ENCODE measurements around the gene DYRK1A.

The DYRK1A gene

DNA sequence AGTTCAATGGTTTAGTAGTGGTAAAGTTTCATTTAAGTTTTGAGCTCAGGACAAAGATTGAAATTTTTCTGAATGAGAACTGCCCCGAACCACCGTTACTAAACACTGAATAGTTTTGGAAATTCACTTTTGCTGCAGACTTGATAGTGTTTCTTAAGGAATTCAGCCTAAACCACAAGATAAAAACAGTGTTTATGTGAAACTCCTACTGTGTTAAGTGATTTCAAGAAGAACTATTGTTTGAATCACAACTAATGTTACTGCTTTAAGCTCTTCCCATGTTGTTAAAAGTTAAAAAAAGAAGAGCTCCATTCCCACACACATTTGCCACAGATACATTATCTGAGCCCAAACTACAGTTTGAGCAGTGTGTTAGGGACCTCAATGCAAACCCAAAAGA is 159.2 kb downstream of the DYRK1A start (continued):
- TF ChIP-seq, protein P1, sequence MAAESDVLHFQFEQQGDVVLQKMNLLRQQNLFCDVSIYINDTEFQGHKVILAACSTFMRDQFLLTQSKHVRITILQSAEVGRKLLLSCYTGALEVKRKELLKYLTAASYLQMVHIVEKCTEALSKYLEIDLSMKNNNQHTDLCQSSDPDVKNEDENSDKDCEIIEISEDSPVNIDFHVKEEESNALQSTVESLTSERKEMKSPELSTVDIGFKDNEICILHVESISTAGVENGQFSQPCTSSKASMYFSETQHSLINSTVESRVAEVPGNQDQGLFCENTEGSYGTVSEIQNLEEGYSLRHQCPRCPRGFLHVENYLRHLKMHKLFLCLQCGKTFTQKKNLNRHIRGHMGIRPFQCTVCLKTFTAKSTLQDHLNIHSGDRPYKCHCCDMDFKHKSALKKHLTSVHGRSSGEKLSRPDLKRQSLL (tag by site-specific recombination; IDR thresholded peaks at IDR 0.05) = no peak
- TF ChIP-seq, protein P2, sequence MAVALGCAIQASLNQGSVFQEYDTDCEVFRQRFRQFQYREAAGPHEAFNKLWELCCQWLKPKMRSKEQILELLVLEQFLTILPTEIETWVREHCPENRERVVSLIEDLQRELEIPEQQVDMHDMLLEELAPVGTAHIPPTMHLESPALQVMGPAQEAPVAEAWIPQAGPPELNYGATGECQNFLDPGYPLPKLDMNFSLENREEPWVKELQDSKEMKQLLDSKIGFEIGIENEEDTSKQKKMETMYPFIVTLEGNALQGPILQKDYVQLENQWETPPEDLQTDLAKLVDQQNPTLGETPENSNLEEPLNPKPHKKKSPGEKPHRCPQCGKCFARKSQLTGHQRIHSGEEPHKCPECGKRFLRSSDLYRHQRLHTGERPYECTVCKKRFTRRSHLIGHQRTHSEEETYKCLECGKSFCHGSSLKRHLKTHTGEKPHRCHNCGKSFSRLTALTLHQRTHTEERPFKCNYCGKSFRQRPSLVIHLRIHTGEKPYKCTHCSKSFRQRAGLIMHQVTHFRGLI (tag by site-specific recombination; IDR thresholded peaks at IDR 0.05) = no peak
- no peak for TF ChIP-seq ZNF701 (tag by site-specific recombination; IDR thresholded peaks at IDR 0.05)
- TF ChIP-seq EGR2 (tag by site-specific recombination; IDR thresholded peaks at IDR 0.05; ENCODE audit: low read depth) = no peak
- TF ChIP-seq, protein P3, sequence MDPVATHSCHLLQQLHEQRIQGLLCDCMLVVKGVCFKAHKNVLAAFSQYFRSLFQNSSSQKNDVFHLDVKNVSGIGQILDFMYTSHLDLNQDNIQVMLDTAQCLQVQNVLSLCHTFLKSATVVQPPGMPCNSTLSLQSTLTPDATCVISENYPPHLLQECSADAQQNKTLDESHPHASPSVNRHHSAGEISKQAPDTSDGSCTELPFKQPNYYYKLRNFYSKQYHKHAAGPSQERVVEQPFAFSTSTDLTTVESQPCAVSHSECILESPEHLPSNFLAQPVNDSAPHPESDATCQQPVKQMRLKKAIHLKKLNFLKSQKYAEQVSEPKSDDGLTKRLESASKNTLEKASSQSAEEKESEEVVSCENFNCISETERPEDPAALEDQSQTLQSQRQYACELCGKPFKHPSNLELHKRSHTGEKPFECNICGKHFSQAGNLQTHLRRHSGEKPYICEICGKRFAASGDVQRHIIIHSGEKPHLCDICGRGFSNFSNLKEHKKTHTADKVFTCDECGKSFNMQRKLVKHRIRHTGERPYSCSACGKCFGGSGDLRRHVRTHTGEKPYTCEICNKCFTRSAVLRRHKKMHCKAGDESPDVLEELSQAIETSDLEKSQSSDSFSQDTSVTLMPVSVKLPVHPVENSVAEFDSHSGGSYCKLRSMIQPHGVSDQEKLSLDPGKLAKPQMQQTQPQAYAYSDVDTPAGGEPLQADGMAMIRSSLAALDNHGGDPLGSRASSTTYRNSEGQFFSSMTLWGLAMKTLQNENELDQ (tag by site-specific recombination; IDR thresholded peaks at IDR 0.05; ENCODE audit: low read depth) = no peak
- no peak for TF ChIP-seq ZNF221 (tag by site-specific recombination; IDR thresholded peaks at IDR 0.05; ENCODE audit: borderline replicate concordance)
- TF ChIP-seq, protein P4, sequence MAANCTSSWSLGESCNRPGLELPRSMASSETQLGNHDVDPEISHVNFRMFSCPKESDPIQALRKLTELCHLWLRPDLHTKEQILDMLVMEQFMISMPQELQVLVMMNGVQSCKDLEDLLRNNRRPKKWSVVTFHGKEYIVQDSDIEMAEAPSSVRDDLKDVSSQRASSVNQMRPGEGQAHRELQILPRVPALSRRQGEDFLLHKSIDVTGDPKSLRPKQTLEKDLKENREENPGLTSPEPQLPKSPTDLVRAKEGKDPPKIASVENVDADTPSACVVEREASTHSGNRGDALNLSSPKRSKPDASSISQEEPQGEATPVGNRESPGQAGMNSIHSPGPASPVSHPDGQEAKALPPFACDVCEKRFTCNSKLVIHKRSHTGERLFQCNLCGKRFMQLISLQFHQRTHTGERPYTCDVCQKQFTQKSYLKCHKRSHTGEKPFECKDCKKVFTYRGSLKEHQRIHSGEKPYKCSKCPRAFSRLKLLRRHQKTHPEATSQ (tag by site-specific recombination; IDR thresholded peaks at IDR 0.05) = no peak

DNA sequence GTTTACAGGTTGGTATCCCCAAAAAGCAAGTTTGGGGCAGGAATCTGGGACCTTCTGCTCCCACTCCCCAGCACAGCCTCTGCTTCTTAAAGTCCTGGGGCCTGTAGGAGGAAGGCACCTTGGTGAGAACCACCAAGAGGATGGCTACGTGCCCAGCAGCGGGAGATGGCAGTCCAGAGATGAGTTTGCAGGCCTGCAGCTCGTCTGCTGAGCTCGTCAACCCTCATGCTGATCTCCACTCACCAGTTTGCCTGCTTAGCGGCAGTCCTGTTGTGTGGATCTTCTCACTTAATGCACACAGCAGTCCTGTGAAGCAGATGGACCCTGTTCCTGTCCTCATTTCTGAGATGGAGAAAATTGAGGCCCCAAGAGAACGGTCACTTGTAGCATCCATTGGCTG is 160.5 kb downstream of the DYRK1A start:
- H3K27ac ChIP-seq (ENCODE audit: extremely low read depth, low read depth, low read length) = no peak overlapping the region
- H3K9me3 ChIP-seq (ENCODE audit: control insufficient read depth, insufficient read depth, low read depth, low read length) = no peaks in the 10 kb centered on the region
- H3K4me1 ChIP-seq (ENCODE audit: control insufficient read depth, insufficient read depth, low read length) = no peaks in the 10 kb centered on the region; the same call in 1 of the 2 replicates
- no peak overlapping the region for H3K4me3 ChIP-seq (ENCODE audit: low read depth, low read length)
- POLR2A ChIA-PET = interaction anchor here (1.3 kb wide), 1 partner anchor 37 kb away, joined by 9 read pairs; no protein-coding TSS in a partner anchor
- TF ChIP-seq ZIC2 (tag by site-specific recombination; IDR thresholded peaks at IDR 0.05) (peak; percentile 91), ZNF623 (tag by site-specific recombination; IDR thresholded peaks at IDR 0.05) (no peak)
- no peaks in the 10 kb centered on the region for H3K36me3 ChIP-seq (ENCODE audit: control insufficient read depth in 2 of 2, insufficient read depth in 1 of 2, low read length in 2 of 2)
- CTCF ChIA-PET = no interaction called here

DNA sequence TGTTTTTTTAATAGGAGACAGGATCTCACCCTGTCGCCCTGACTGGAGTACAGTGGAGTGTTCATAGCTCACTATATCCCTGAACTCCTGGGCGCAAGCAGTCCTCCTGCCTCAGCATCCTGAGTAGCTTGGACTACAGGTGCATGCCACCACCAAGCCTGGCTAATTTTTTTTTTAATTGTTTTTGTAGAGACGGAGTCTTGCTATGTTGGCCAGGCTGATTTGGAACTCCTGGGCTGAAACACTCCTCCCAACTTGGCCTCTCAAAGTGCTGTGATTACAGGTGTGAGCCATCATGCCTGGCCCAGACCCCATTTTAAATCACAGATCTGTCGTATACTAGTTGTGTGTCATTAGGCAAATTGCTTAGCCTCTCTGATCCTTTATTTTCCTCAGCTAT is 161.1 kb downstream of the DYRK1A start:
- no peaks in the 10 kb centered on the region for H3K9me3 ChIP-seq (ENCODE audit: control insufficient read depth, insufficient read depth, low read depth, low read length)
- H3K4me1 ChIP-seq (ENCODE audit: control insufficient read depth, insufficient read depth, low read length) = no peaks in the 10 kb centered on the region; the same call in 1 of the 2 replicates
- TF ChIP-seq GLI2 (tag by site-specific recombination; IDR thresholded peaks at IDR 0.05; ENCODE audit: borderline replicate concordance, low read depth) (no peak), ZNF558 (tag by site-specific recombination; IDR thresholded peaks at IDR 0.05) (no peak), ZNF747 (tag by site-specific recombination; IDR thresholded peaks at IDR 0.05) (no peak), ZNF670 (tag by site-specific recombination; IDR thresholded peaks at IDR 0.05; ENCODE audit: low read depth) (no peak), ZNF501 (tag by site-specific recombination; IDR thresholded peaks at IDR 0.05) (no peak)
- TF ChIP-seq, protein P5, sequence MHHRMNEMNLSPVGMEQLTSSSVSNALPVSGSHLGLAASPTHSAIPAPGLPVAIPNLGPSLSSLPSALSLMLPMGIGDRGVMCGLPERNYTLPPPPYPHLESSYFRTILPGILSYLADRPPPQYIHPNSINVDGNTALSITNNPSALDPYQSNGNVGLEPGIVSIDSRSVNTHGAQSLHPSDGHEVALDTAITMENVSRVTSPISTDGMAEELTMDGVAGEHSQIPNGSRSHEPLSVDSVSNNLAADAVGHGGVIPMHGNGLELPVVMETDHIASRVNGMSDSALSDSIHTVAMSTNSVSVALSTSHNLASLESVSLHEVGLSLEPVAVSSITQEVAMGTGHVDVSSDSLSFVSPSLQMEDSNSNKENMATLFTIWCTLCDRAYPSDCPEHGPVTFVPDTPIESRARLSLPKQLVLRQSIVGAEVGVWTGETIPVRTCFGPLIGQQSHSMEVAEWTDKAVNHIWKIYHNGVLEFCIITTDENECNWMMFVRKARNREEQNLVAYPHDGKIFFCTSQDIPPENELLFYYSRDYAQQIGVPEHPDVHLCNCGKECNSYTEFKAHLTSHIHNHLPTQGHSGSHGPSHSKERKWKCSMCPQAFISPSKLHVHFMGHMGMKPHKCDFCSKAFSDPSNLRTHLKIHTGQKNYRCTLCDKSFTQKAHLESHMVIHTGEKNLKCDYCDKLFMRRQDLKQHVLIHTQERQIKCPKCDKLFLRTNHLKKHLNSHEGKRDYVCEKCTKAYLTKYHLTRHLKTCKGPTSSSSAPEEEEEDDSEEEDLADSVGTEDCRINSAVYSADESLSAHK (tag by site-specific recombination; IDR thresholded peaks at IDR 0.05) = no peak
- TF ChIP-seq, protein P6, sequence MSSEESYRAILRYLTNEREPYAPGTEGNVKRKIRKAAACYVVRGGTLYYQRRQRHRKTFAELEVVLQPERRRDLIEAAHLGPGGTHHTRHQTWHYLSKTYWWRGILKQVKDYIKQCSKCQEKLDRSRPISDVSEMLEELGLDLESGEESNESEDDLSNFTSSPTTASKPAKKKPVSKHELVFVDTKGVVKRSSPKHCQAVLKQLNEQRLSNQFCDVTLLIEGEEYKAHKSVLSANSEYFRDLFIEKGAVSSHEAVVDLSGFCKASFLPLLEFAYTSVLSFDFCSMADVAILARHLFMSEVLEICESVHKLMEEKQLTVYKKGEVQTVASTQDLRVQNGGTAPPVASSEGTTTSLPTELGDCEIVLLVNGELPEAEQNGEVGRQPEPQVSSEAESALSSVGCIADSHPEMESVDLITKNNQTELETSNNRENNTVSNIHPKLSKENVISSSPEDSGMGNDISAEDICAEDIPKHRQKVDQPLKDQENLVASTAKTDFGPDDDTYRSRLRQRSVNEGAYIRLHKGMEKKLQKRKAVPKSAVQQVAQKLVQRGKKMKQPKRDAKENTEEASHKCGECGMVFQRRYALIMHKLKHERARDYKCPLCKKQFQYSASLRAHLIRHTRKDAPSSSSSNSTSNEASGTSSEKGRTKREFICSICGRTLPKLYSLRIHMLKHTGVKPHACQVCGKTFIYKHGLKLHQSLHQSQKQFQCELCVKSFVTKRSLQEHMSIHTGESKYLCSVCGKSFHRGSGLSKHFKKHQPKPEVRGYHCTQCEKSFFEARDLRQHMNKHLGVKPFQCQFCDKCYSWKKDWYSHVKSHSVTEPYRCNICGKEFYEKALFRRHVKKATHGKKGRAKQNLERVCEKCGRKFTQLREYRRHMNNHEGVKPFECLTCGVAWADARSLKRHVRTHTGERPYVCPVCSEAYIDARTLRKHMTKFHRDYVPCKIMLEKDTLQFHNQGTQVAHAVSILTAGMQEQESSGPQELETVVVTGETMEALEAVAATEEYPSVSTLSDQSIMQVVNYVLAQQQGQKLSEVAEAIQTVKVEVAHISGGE (tag by site-specific recombination; conservative IDR thresholded peaks at IDR 0.05; ENCODE audit: low read depth) = no peak
- ChIA-PET POLR2A (no interaction called here), CTCF (no interaction called here)
- no peaks in the 10 kb centered on the region for H3K36me3 ChIP-seq (ENCODE audit: control insufficient read depth in 2 of 2, insufficient read depth in 1 of 2, low read length in 2 of 2)
- H3K4me3 ChIP-seq (ENCODE audit: low read depth, low read length) = no peak overlapping the region
- no peak overlapping the region for H3K27ac ChIP-seq (ENCODE audit: extremely low read depth, low read depth, low read length)

Data from HEK293 (cell line).